Thoracic aorta (tissue), 2 donors: ENCODE measurements around the gene FAT1. TPM values are rescaled to one million over a fixed set of nuclear protein-coding genes. Genes with fewer than 3 reads are reported as not detected.

Experiments
- ATAC-seq: fragments of 150-250 bp; one replicate; pipeline ENCODE4 v1.8.0; 2017; ENCODE audit warnings: low read depth; ENCODE audit not compliant: insufficient number of reproducible peaks, low FRiP score
- DNase-seq: peaks from one replicate; pipeline ENCODE4 v3.0.0-alpha.2; 2020; ENCODE audit warnings: low spot score
- H3K27ac ChIP-seq, 2 donors: fragments of 200-600 bp; sonication (generic); 1 replicate in 1 of 2; 2 replicates in 1 of 2; pipeline ENCODE4 v1.5.1; 2016; ENCODE audit warnings: mild to moderate bottlenecking in 2 of 2, moderate library complexity in 2 of 2
- H3K27me3 ChIP-seq: fragments of 200-600 bp; sonication (generic); replicated peaks from 2 replicates; pipeline ENCODE4 v1.6.0; 2016; ENCODE audit warnings: mild to moderate bottlenecking; ENCODE audit not compliant: insufficient read depth
- H3K36me3 ChIP-seq: fragments of 200-600 bp; sonication (generic); one replicate; pipeline ENCODE4 v1.5.1; 2016
- H3K4me1 ChIP-seq, 2 donors: fragments of 200-600 bp; sonication (generic); 1 replicate in 1 of 2; 2 replicates in 1 of 2; pipeline versions ENCODE4 v1.5.1 to v1.6.0; 2016; ENCODE audit warnings: low read depth in 2 of 2, mild to moderate bottlenecking in 1 of 2; ENCODE audit not compliant: control insufficient read depth in 1 of 2
- H3K4me3 ChIP-seq: fragments of 200-600 bp; sonication (generic); 2 replicates; pipeline ENCODE4 v1.5.1; 2016; ENCODE audit warnings: mild to moderate bottlenecking
- H3K9me3 ChIP-seq: fragments of 200-600 bp; sonication (generic); 2 replicates; pipeline ENCODE4 v1.5.1; 2016
- total RNA-seq, 2 donors: library from RNA; depleted of rRNA; stranded (reverse); fragments of >200 nt; gene quantifications; one replicate each; pipeline versions ENCODE4 v1.1.0 to v1.2.3, GENCODE V29; 2016
- TF ChIP-seq, protein P1 (sequence below): fragments of 200-600 bp; sonication (generic); IDR thresholded peaks from one replicate; pipeline ENCODE4 v1.5.1; 2019; ENCODE audit warnings: antibody characterized with exemption

FAT1 gene
- total RNA-seq, 2 donors from 2014 or later, result 106 to 117 TPM

GRCh38 chr4:186553717-186554116 lies 169.9 kb downstream of the FAT1 start:
- no peak for ATAC-seq

GRCh38 chr4:186551849-186552248 lies 171.8 kb downstream of the FAT1 start:
- Histone ChIP-seq H3K36me3 (no peaks in the 10 kb centered on the region), H3K27ac (no peak overlapping the region), H3K4me1 (peaks cover 0 to 10% of the 10 kb centered on the region in 2 donors), H3K27me3 (no peaks in the 10 kb centered on the region), H3K4me3 (no peak overlapping the region), H3K9me3 (no peaks in the 10 kb centered on the region)
- DNase-seq, result no peak
- TF ChIP-seq, protein P1, sequence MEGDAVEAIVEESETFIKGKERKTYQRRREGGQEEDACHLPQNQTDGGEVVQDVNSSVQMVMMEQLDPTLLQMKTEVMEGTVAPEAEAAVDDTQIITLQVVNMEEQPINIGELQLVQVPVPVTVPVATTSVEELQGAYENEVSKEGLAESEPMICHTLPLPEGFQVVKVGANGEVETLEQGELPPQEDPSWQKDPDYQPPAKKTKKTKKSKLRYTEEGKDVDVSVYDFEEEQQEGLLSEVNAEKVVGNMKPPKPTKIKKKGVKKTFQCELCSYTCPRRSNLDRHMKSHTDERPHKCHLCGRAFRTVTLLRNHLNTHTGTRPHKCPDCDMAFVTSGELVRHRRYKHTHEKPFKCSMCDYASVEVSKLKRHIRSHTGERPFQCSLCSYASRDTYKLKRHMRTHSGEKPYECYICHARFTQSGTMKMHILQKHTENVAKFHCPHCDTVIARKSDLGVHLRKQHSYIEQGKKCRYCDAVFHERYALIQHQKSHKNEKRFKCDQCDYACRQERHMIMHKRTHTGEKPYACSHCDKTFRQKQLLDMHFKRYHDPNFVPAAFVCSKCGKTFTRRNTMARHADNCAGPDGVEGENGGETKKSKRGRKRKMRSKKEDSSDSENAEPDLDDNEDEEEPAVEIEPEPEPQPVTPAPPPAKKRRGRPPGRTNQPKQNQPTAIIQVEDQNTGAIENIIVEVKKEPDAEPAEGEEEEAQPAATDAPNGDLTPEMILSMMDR, result no peak
- no peak for ATAC-seq

More at GRCh38 chr4:186553717-186554116, 169.9 kb downstream of the FAT1 start:
- H3K27ac ChIP-seq, result no peak overlapping the region
- peaks cover 0 to 10% of the 10 kb centered on the region in 2 donors for H3K4me1 ChIP-seq
- TF ChIP-seq, protein P1, result no peak
- no peak for DNase-seq
- no peaks in the 10 kb centered on the region for H3K9me3 ChIP-seq
- no peak overlapping the region for H3K4me3 ChIP-seq
- H3K36me3 ChIP-seq, result no peaks in the 10 kb centered on the region
- no peaks in the 10 kb centered on the region for H3K27me3 ChIP-seq

DNA sequence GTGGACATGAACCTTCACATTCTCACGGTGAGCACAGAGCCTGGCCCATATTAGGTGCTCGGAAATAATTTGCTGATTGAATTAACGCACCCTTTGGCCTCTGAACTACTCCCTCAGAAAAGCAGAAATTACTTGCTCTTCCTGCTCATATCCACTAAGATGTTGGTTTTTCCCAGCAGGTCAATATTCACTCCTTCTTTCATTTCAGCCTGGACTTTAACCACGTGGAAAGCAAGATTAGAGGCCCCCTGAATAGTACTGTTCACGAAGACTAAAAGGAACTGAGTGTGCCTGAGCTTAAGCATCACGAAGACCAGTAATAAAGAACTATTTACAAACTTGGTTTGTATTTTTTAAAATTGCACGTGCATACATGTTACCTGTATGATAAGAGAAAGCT lies 178.2 kb downstream of the FAT1 start:
- H3K27me3 ChIP-seq, result no peaks in the 10 kb centered on the region
- no peaks in the 10 kb centered on the region for H3K36me3 ChIP-seq
- TF ChIP-seq, protein P1, result no peak
- no peaks in the 10 kb centered on the region for H3K4me1 ChIP-seq
- H3K27ac ChIP-seq, result no peak overlapping the region
- ATAC-seq (no peak), DNase-seq (no peak)
- H3K9me3 ChIP-seq, result no peaks in the 10 kb centered on the region
- no peak overlapping the region for H3K4me3 ChIP-seq

DNA sequence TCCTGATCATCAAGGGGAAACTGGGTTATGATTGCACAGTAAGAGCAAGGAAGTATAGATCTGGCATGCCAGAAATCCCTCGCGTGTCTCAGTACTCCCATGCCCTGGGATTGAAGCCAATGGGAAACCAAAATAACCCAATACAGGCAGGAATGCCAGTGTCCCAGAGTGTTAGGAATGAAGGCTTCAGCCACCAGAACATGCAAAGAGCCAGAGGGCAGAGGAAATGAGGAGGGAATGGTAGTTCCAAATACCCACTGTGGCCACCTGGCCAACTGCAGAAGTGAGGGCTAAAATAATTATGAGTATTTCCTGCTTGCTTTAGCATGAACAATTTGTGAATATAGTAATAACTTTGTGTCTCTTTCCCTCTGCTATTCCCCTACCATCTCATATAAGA lies 180.4 kb downstream of the FAT1 start:
- no peaks in the 10 kb centered on the region for H3K4me1 ChIP-seq
- H3K27me3 ChIP-seq, result no peaks in the 10 kb centered on the region
- H3K27ac ChIP-seq, result no peak overlapping the region
- no peak overlapping the region for H3K4me3 ChIP-seq
- H3K9me3 ChIP-seq, result no peaks in the 10 kb centered on the region
- no peaks in the 10 kb centered on the region for H3K36me3 ChIP-seq
- DNase-seq (no peak), ATAC-seq (no peak)
- TF ChIP-seq, protein P1, result no peak

DNA sequence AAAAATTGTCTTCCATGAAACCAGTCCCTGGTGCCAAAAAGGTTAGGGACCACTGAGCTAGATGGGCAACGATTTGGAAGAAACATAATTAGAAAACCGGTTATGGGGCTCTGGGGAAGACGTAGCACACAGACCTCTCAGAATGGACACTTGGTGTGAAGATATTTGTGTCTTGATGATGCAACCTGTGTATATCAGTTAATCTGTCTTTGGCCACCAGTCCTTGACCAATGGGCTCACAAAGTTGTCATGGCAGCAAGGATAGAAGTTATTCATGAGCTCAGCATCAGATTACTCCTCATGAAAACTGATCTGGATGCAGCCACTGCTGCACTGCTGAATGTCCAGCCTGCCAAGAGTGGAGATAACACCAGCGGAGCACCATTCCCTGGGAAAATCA lies 181.9 kb downstream of the FAT1 start:
- Histone ChIP-seq H3K4me1 (no peaks in the 10 kb centered on the region), H3K36me3 (no peaks in the 10 kb centered on the region), H3K27me3 (no peaks in the 10 kb centered on the region), H3K9me3 (no peaks in the 10 kb centered on the region), H3K4me3 (no peak overlapping the region), H3K27ac (no peak overlapping the region)
- DNase-seq, result no peak
- TF ChIP-seq, protein P1, result no peak
- no peak for ATAC-seq
